GM19099 (cell line): Measurements from ENCODE around the gene WDR41.

Source experiments
- POLR2A ChIP-seq: IDR thresholded peaks from 3 replicates; pipeline ENCODE4 v1.6.1; 2011; ENCODE audit warnings: low read depth; ENCODE audit not compliant: insufficient read length; ENCODE audit errors: extremely low read depth

WDR41 gene

GRCh38 chr5:77419644-77420582 is 72.2 kb downstream of the WDR41 start:
- TF ChIP-seq POLR2A: no peak

- no peak for TF ChIP-seq POLR2A
Observed at GRCh38 chr5:77418601-77419581, 73.2 kb downstream of the WDR41 start.

DNA sequence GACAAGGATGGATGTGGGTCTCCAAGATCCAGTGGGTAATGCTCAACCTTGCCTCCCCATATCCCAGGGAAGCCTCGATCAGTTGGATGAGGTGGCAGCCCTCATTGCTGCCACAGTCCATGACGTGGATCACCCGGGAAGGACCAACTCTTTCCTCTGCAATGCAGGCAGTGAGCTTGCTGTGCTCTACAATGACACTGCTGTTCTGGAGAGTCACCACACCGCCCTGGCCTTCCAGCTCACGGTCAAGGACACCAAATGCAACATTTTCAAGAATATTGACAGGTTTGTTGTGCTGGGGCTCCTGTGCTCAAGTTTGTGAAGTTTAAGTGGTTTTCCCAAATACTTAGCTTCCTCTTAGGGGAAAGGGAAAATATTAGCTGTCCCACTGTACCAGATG is 74.0 kb downstream of the WDR41 start:
- TF ChIP-seq POLR2A: no peak

DNA sequence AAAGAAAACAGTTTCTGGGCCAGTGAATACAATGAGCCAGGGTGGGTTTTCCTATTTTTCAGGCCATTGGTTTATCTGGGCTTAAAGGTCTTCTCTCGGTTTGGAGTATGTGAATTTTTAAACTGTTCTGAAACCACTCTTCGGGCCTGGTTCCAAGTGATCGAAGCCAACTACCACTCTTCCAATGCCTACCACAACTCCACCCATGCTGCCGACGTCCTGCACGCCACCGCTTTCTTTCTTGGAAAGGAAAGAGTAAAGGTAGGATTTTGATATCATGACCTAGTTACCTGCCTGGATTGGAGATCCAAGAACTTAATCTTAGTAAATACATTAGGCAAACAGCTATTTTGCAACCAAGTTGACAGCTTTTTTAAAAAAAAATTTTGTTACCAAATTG is 79.1 kb downstream of the WDR41 start:
- no peak for TF ChIP-seq POLR2A

DNA sequence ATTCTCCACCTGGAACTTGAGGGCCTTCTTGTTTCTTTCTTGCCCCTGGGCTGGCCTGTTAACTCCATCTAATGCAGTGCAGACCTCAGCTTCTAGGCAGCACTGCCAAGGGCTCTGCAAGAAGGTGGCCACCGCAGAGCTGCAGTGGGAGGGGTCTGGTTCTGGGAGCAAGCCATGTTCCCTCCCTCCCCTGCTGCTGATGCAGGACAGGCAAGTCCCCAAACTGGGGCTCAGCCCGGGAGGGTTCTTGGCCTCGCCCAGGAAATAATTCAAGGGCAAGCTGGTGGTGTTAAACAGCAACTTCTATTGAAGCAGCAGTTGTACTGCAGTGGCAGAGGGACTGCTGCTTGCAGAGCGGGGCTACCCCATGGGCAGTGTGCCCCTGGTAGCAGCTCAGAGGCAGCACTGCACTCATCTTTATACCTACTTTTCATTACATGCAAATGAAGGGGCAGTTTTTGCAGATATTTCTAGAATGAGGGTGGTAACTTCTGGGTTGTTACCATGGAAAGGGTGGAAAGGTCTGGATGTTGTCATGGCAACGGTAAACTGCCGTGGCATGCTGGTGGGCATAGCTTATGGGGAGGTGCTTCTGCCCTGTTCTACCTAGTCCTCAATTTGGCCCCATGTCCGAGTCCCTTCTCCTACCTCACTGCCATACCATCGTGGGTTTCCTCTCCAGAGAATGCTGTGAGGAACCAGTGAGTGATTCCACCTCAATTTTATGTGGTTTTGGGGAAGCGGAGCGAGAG is 82.1 kb downstream of the WDR41 start:
- no peak for TF ChIP-seq POLR2A

DNA sequence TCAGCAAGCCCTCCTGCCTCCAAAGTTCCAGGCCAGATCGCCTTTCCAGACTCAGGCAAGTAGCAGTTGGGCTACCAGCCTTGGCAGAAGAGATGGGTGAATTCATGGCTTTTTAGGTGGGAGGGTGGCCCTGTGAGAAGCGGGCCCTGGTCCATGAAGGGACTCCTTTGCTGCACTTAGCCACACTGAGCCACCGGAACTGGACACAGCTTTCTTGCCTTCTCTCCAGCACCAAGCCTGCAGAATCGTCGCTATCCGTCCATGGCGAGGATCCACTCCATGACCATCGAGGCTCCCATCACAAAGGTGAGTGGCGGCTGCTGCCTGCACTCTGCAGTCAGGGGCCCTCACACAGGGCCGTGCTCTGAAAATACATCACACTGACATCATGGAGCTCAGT is 85.0 kb downstream of the WDR41 start:
- no peak for TF ChIP-seq POLR2A

DNA sequence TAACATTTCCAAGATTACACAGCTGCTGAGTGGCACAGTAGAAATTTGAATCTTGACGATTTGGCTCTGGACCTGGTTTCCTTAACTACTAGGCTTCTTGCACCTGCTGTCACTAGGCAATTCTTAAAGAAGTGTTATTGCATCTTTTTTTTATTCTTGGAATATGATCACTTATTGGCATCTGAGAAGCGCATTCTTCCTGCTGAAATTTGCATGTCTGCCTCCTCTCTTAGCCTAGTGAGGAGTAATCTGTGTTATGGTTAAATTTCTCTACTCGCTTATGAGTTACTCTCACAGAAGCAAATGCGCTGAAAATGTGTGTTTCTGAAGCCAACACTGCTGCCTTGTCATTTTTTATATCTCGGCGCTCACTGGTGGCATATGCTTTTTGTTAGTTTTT is 89.3 kb downstream of the WDR41 start:
- no peak for TF ChIP-seq POLR2A

DNA sequence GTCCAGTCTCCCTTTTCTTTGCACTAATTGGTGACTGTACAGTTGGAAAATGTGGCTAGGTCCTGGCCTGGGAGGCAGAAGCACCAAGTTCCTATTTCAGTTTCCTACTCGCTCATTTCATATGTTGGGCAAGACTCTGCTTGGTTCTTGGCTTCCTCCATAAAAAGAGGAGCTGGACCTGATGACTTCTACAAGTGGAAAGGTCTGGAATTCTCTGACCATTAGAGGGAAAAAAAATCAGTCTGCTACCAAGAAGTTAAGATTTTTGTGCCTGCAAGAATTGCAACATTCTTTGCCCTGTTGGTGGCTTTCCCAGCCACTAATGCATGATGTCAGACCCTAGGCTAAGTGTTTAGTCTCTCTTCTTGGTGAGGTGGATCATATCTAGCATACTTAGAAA is 91.5 kb downstream of the WDR41 start:
- no peak for TF ChIP-seq POLR2A

GRCh38 chr5:77398896-77399295 is 93.2 kb downstream of the WDR41 start:
- TF ChIP-seq POLR2A: no peak

GRCh38 chr5:77398458-77398857 is 93.7 kb downstream of the WDR41 start:
- TF ChIP-seq POLR2A: no peak

- no peak for TF ChIP-seq POLR2A
Observed at GRCh38 chr5:77397686-77398292, 94.3 kb downstream of the WDR41 start.

DNA sequence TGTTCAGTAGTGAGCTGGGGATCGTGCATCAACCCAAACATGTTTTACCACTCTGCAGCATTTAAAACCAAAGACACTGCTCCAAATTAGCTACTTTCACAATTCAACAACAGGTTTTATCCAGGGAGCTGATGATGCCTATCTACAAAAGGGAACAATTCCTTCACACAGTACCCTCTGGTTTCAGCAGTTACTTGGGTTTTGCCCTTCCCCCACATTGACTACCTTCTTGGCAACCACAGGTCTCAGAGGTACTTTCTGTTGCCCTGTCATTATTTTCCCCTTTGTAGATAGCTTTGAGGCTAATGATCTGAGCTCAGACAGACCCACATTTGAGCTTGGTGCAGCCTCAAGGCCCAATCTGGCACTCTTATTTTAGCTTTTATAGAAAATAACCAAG is 96.1 kb downstream of the WDR41 start:
- no peak for TF ChIP-seq POLR2A

DNA sequence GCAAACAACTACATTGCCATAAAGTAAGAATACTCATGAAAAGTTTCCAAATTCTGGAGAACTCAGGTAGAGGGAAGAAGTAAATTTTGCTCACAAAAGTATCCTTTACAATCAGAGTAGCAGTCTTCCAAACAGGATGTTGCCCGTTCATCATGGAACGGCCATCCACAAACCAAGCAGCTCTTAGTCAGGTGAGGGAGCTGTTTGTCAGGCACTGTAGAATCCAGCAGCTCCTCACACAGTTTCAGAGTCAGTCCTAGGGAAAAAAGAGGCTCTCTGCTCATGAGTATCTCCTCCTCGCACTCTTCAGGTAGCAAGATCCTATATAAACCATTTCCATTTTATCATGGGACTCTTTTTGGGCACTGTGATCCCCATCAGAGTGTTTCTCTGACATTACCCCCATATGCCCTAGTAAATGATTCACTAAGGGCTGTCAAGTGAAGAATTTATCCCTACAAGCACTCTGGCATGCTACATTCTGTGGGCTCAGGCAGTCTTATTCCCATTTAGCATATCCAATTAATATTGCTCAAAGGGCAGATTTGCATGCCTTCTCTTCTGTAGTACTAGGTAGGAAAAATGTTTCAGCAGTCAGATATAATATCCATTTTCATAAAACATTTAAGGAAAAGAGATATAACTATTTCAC is 97.9 kb downstream of the WDR41 start:
- TF ChIP-seq POLR2A: no peak

DNA sequence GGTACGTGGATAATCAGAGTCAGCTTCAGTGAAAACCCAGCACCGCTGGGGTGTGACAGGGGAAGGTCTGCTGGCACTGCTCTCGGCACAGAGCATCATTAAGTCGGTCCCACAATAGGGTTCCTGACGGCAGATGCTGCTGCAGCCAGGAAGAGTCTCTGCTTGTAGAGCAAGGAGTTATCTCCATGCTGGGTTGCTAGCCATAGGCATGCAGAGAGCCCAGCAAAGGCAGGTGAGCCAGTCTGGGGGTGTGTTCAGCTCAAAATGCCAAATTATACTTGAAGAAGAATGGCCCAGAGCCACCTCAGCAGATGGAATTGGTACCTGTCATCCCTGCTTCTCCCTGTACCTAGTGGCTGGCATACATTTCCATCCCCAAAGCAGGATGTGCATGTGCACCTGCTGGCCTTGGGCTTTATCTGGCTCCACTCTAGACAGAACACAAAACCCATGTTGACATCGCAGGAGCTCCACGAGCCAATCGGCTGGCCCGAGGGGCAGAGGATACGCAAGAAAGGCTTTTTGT is 100.8 kb downstream of the WDR41 start:
- TF ChIP-seq POLR2A: no peak

DNA sequence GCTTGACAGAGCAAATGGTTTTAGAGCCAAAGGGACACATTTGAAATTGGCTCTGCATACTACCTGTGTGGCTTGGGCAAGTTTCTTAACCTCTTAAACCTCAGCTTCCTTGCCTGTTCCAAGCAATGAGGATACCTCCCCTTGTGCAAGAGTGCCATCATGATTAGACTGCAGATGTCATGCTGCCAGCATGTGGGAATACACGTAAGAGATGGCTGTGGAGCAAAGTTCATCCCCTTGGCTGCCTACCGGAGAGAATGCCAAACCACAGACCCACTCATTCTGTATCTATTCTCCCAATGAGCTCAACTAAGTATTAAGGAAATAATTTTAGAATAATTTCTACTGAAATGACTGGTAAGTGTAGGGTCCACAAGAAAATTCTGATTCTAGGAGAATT is 101.3 kb downstream of the WDR41 start:
- TF ChIP-seq POLR2A: no peak
